Gastrocnemius medialis (tissue), 4 donors: ENCODE measurements around the gene GDE1.

Experiments
- CTCF ChIP-seq, 5 experiments: fragments of 450-650 bp in 3 of 5; fragments of 200-600 bp in 2 of 5; sonication (generic) in 2 of 5; IDR thresholded peaks in 4 of 5; conservative IDR thresholded peaks in 1 of 5; 1 replicate in 4 of 5; 2 replicates in 1 of 5; pipeline ENCODE4 v1.5.1; 2016 to 2019; ENCODE audit warnings: antibody characterized with exemption in 5 of 5, mild to moderate bottlenecking in 3 of 5, moderate library complexity in 3 of 5
- POLR2A ChIP-seq, 2 donors: fragments of 450-650 bp; IDR thresholded peaks; one replicate each; pipeline ENCODE4 v1.6.1; 2017; ENCODE audit warnings: antibody characterized with exemption in 2 of 2, mild to moderate bottlenecking in 2 of 2, moderate library complexity in 2 of 2

GRCh38 chr16:19479302-19479721, 42.6 kb downstream of the GDE1 start:
- TF ChIP-seq CTCF (IDR thresholded peaks at IDR 0.05 in 4 of 5, conservative IDR thresholded peaks at IDR 0.05 in 1 of 5), result no peak
- TF ChIP-seq POLR2A (IDR thresholded peaks at IDR 0.05), result no peak
